KMS-11 (cell line): Measurements from ENCODE around the gene SLC22A2.

ENCODE experiments used
- H2AFZ ChIP-seq: fragments of 200-600 bp; sonication (generic); 2 replicates; pipeline ENCODE4 v1.6.1; 2016; ENCODE audit warnings: antibody characterized with exemption, mixed run types, low read depth
- H3K27ac ChIP-seq: fragments of 200-600 bp; sonication (generic); 2 replicates; pipeline ENCODE4 v1.6.1; 2016; ENCODE audit warnings: mild to moderate bottlenecking, mixed run types
- H3K27me3 ChIP-seq: fragments of 200-600 bp; sonication (generic); 2 replicates; pipeline ENCODE4 v1.6.1; 2017; ENCODE audit warnings: mild to moderate bottlenecking, low read depth, mixed run types, moderate library complexity; ENCODE audit not compliant: insufficient read depth
- H3K36me3 ChIP-seq: fragments of 200-600 bp; sonication (generic); 2 replicates; pipeline ENCODE4 v1.6.1; 2017; ENCODE audit warnings: mild to moderate bottlenecking, mixed run types; ENCODE audit not compliant: insufficient read depth
- H3K4me1 ChIP-seq: fragments of 200-600 bp; sonication (generic); 2 replicates; pipeline ENCODE4 v1.6.1; 2016; ENCODE audit warnings: mild to moderate bottlenecking, low read depth, mixed run types; ENCODE audit not compliant: poor library complexity, severe bottlenecking
- H3K4me2 ChIP-seq: fragments of 200-600 bp; sonication (generic); 2 replicates; pipeline ENCODE4 v1.7.0; 2016; ENCODE audit warnings: mild to moderate bottlenecking, mixed run types
- H3K4me3 ChIP-seq: fragments of 200-600 bp; sonication (generic); IDR thresholded peaks from 2 replicates; pipeline ENCODE4 v1.6.1; 2017; ENCODE audit warnings: low read depth, low read length, mixed read lengths; ENCODE audit not compliant: insufficient read depth
- H3K79me2 ChIP-seq: fragments of 200-600 bp; sonication (generic); 2 replicates; pipeline ENCODE4 v1.6.1; 2016; ENCODE audit warnings: low read depth, mixed run types; ENCODE audit not compliant: insufficient read depth
- H3K9ac ChIP-seq: fragments of 200-600 bp; sonication (generic); 2 replicates; pipeline ENCODE4 v1.6.1; 2016; ENCODE audit warnings: mild to moderate bottlenecking, mixed run types
- H4K20me1 ChIP-seq: fragments of 200-600 bp; sonication (generic); 2 replicates; pipeline ENCODE4 v1.6.1; 2016; ENCODE audit warnings: mild to moderate bottlenecking, mixed run types; ENCODE audit not compliant: insufficient read depth
- CTCF ChIP-seq: fragments of 200-600 bp; sonication (generic); conservative IDR thresholded peaks from 2 replicates; pipeline ENCODE4 v1.6.1; 2017; ENCODE audit warnings: low read depth, mild to moderate bottlenecking, antibody characterized with exemption, low read length, moderate library complexity, mixed read lengths

The SLC22A2 gene

DNA sequence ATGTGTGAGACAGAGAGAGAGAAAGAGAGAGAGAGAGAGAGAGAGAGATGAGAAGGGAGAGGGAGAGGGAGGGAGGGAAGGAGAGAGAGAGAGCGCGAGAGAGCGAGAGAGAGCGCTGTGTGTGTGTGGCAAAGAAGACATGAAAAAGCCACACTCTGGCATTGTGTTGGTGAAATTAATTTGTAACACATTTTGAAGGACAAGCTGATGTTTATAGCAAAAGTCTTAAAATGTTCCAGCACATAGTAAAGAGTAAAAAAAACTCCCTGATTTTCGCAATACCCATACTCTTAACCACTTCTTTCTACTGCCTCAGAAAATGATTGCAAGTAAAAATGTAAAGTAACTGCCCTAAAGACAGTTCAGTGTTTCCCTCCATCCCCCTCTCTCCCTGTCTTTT is 80.3 kb downstream of the SLC22A2 start:
- Histone ChIP-seq H4K20me1 (no peaks in the 10 kb centered on the region), H3K27me3 (no peaks in the 10 kb centered on the region), H3K9ac (no peak overlapping the region), H3K4me2 (no peak overlapping the region), H3K27ac (no peak overlapping the region), H3K79me2 (no peaks in the 10 kb centered on the region), H2AFZ (no peak overlapping the region), H3K36me3 (no peaks in the 10 kb centered on the region), H3K4me1 (no peaks in the 10 kb centered on the region), H3K4me3 (no peak overlapping the region)
- no peak for TF ChIP-seq CTCF

DNA sequence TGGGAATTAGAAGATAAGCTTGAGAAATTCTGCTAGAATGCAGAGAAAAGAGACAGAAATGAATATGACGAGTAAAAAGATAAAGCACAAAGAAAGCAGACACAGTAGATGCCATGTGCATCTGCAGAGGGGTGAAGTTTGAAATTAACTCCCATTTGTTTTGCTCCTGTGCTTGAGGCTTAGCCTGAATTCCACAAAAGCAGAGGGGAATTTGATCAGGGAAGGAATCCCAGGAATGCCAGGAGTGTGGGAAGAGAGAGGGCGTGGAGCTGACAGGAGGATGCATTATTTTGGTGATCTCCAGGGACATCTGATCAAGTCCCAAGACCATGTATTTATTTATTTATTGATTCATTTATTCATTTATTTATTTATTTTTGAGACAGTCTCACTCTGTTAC is 81.4 kb downstream of the SLC22A2 start:
- Histone ChIP-seq H2AFZ (no peak overlapping the region), H3K79me2 (no peaks in the 10 kb centered on the region), H4K20me1 (no peaks in the 10 kb centered on the region), H3K27me3 (no peaks in the 10 kb centered on the region), H3K27ac (no peak overlapping the region), H3K4me2 (no peak overlapping the region), H3K4me1 (no peaks in the 10 kb centered on the region), H3K9ac (no peak overlapping the region), H3K4me3 (no peak overlapping the region), H3K36me3 (no peaks in the 10 kb centered on the region)
- no peak for TF ChIP-seq CTCF

DNA sequence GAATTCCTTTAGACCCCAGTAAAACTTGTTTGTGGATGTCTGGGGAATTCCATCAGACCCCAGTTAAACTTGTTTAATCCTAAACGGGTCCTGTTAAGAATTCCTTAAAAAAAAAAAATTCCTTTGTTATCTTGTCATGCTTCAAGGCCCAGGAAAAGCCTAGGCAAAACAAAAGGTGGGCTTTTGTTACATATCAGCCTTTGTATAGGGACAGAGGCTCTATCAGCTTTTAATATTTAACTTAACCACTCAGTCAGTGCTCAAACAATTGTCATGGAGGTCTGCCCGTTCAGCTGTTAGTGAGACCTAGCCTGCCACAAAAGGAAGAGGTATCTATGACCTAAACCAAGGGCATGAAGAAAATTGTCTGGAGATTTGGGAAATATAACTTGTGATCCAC is 83.9 kb downstream of the SLC22A2 start:
- no peak overlapping the region for H3K4me3 ChIP-seq
- no peak for TF ChIP-seq CTCF
- no peaks in the 10 kb centered on the region for H3K4me1 ChIP-seq
- H3K4me2 ChIP-seq, result no peak overlapping the region
- H2AFZ ChIP-seq, result no peak overlapping the region
- no peaks in the 10 kb centered on the region for H3K27me3 ChIP-seq
- no peaks in the 10 kb centered on the region for H4K20me1 ChIP-seq
- no peaks in the 10 kb centered on the region for H3K79me2 ChIP-seq
- no peak overlapping the region for H3K9ac ChIP-seq
- H3K27ac ChIP-seq, result no peak overlapping the region
- H3K36me3 ChIP-seq, result no peaks in the 10 kb centered on the region

DNA sequence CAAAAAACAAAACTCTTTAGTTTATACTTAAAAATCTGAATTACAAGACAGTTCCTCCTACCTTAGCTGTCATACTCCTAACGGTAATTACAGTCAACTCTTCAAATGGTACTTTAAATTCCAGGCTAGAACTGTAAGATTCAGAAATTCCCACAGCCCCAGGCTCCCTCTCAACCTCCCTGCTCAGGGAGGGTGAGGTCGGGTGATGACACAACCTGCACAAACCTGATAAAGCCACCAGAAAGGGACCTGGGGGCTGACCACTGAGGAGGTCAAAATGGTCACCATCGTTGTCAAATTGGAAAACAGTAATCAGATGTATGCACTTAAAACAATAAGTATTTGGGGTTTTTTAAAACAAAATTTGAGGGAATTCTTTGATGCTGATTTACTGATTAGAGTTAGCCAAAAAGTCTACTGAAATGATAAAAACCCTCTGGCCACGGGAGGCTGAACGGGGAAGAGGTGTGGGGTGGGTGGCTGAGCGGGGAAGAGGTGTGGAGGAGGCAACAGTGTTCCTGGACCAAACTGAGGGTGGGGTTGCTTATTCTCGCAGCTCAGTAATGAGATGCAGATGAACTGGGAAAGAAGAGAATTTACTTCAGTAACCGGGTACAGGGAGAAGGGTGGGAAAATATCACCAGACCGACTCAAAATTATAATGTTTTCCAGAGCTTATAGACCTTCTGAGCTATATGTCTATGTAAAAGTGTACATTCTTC is 84.7 kb downstream of the SLC22A2 start:
- no peaks in the 10 kb centered on the region for H3K79me2 ChIP-seq
- H3K4me2 ChIP-seq, result no peak overlapping the region
- TF ChIP-seq CTCF, result no peak
- H3K4me3 ChIP-seq, result no peak overlapping the region
- no peaks in the 10 kb centered on the region for H4K20me1 ChIP-seq
- no peaks in the 10 kb centered on the region for H3K27me3 ChIP-seq
- H3K27ac ChIP-seq, result no peak overlapping the region
- no peak overlapping the region for H2AFZ ChIP-seq
- H3K36me3 ChIP-seq, result no peaks in the 10 kb centered on the region
- no peaks in the 10 kb centered on the region for H3K4me1 ChIP-seq
- H3K9ac ChIP-seq, result no peak overlapping the region
